ENCODE measurements around the gene METTL24. TPM values are rescaled to one million over a fixed set of nuclear protein-coding genes. Genes with fewer than 3 reads are reported as not detected.
A peak's percentile ranks its signal among the peaks of the same experiment; 100 is the strongest.

Gene METTL24
- total RNA-seq, 2 donors from 2014 or later: 12.1 to 27.6 TPM

- DNase-seq (ENCODE audit: low spot score): no peak
- H3K9me3 ChIP-seq: no peaks in the 10 kb centered on the region
- ATAC-seq (ENCODE audit: insufficient number of reproducible peaks, low FRiP score, low read depth): no peak
- H3K27me3 ChIP-seq (replicated peaks; ENCODE audit: insufficient read depth): no peaks in the 10 kb centered on the region
- no peak for TF ChIP-seq CTCF (IDR thresholded peaks at IDR 0.05)
- peaks cover 11 to 38% of the 10 kb centered on the region in 2 donors for H3K4me1 ChIP-seq (ENCODE audit: control insufficient read depth in 1 of 2, low read depth in 2 of 2)
- H3K4me3 ChIP-seq: peak overlapping the region; percentile 47
- H3K27ac ChIP-seq: peak overlapping the region; percentile 62 to 75
- no peaks in the 10 kb centered on the region for H3K36me3 ChIP-seq
Observed at GRCh38 chr6:110340392-110340965, 17.7 kb downstream of the METTL24 start.

GRCh38 chr6:110338820-110339470 lies 19.2 kb downstream of the METTL24 start:
- H3K9me3 ChIP-seq: no peaks in the 10 kb centered on the region
- ATAC-seq (ENCODE audit: insufficient number of reproducible peaks, low FRiP score, low read depth) (no peak), DNase-seq (ENCODE audit: low spot score) (no peak)
- H3K27ac ChIP-seq: no peak overlapping the region
- H3K27me3 ChIP-seq (replicated peaks; ENCODE audit: insufficient read depth): no peaks in the 10 kb centered on the region
- no peak for TF ChIP-seq CTCF (IDR thresholded peaks at IDR 0.05)
- H3K36me3 ChIP-seq: no peaks in the 10 kb centered on the region
- no peak overlapping the region for H3K4me3 ChIP-seq
- peaks cover 11 to 38% of the 10 kb centered on the region in 2 donors for H3K4me1 ChIP-seq (ENCODE audit: control insufficient read depth in 1 of 2, low read depth in 2 of 2)

GRCh38 chr6:110337486-110337885 lies 20.7 kb downstream of the METTL24 start:
- H3K4me1 ChIP-seq (ENCODE audit: control insufficient read depth in 1 of 2, low read depth in 2 of 2): peaks cover 11 to 38% of the 10 kb centered on the region in 2 donors
- no peak for TF ChIP-seq CTCF (IDR thresholded peaks at IDR 0.05)
- DNase-seq (ENCODE audit: low spot score) (no peak), ATAC-seq (ENCODE audit: insufficient number of reproducible peaks, low FRiP score, low read depth) (no peak)
- no peak overlapping the region for H3K27ac ChIP-seq
- H3K27me3 ChIP-seq (replicated peaks; ENCODE audit: insufficient read depth): no peaks in the 10 kb centered on the region
- no peaks in the 10 kb centered on the region for H3K9me3 ChIP-seq
- no peak overlapping the region for H3K4me3 ChIP-seq
- H3K36me3 ChIP-seq: no peaks in the 10 kb centered on the region

GRCh38 chr6:110334423-110335180 lies 23.5 kb downstream of the METTL24 start:
- no peaks in the 10 kb centered on the region for H3K27me3 ChIP-seq (replicated peaks; ENCODE audit: insufficient read depth)
- no peaks in the 10 kb centered on the region for H3K9me3 ChIP-seq
- no peak for TF ChIP-seq CTCF (IDR thresholded peaks at IDR 0.05)
- H3K4me1 ChIP-seq (ENCODE audit: control insufficient read depth in 1 of 2, low read depth in 2 of 2): peaks cover 0 to 29% of the 10 kb centered on the region in 2 donors
- no peak for ATAC-seq (ENCODE audit: insufficient number of reproducible peaks, low FRiP score, low read depth)
- no peak overlapping the region for H3K4me3 ChIP-seq
- H3K27ac ChIP-seq: no peak overlapping the region
- H3K36me3 ChIP-seq: no peaks in the 10 kb centered on the region
- DNase-seq (ENCODE audit: low spot score): no peak

GRCh38 chr6:110332281-110332680 lies 25.9 kb downstream of the METTL24 start:
- Histone ChIP-seq H3K4me3 (no peak overlapping the region), H3K27me3 (replicated peaks; ENCODE audit: insufficient read depth) (no peaks in the 10 kb centered on the region), H3K9me3 (no peaks in the 10 kb centered on the region), H3K36me3 (no peaks in the 10 kb centered on the region), H3K27ac (no peak overlapping the region), H3K4me1 (ENCODE audit: control insufficient read depth in 1 of 2, low read depth in 2 of 2) (peaks cover 8 to 37% of the 10 kb centered on the region in 2 donors)
- TF ChIP-seq CTCF (IDR thresholded peaks at IDR 0.05): no peak
- ATAC-seq (ENCODE audit: insufficient number of reproducible peaks, low FRiP score, low read depth): no peak
- DNase-seq (ENCODE audit: low spot score): no peak
